A549 (cell line): ENCODE measurements around the gene EIF5AL1. TPM values are rescaled to one million over a fixed set of nuclear protein-coding genes. Genes with fewer than 3 reads are reported as not detected.

Experiments used
- ATAC-seq, 2 experiments: fragments of 200-7000 bp in 1 of 2; fragments of >200 bp in 1 of 2; cut with Nextera tagmentation in 1 of 2; cut with Tn5 transposase in 1 of 2; 3 replicates each; pipeline versions ENCODE4 v1.8.0 to v1.9.1; 2018 to 2020; ENCODE audit warnings: mild to moderate bottlenecking in 1 of 2, moderate library complexity in 1 of 2
- CTCF ChIA-PET: fragments of 300-600 bp; sonication (Branson Sonifier 250); formaldehyde crosslinking; extraction: SDS; loops from one replicate; lab custom pipeline; 2021; ENCODE audit warnings: antibody characterized with exemption, inconsistent platforms; lab: Yijun Ruan, JAX
- POLR2A ChIA-PET: fragments of 350-600 bp; formaldehyde crosslinking; extraction: SDS; loops from one replicate; lab custom pipeline; 2021; ENCODE audit warnings: antibody characterized with exemption, inconsistent platforms; lab: Yijun Ruan, JAX
- DNase-seq, 2 experiments: peaks; one replicate each; pipeline versions ENCODE4 v3.0.0 to v3.0.0-alpha.2; 2011 to 2016; ENCODE audit warnings: low read depth in 1 of 2, low spot score in 1 of 2
- FAIRE-seq: peaks from 2 replicates; lab custom pipeline; 2011; peaks lifted over from hg19 to GRCh38; lab: Jason Lieb, UNC
- H3K27ac ChIP-seq, 2 experiments: fragments of >200 bp; sonication (Bioruptor Twin); formaldehyde crosslinking; 3 replicates each; pipeline ENCODE4 v1.5.1; 2016 to 2017
- H3K4me1 ChIP-seq: fragments of >200 bp; sonication (Bioruptor Twin); formaldehyde crosslinking; 3 replicates; pipeline ENCODE4 v1.6.1; 2016
- H3K4me2 ChIP-seq: fragments of >200 bp; sonication (Bioruptor Twin); formaldehyde crosslinking; 3 replicates; pipeline ENCODE4 v1.6.1; 2016
- H3K4me3 ChIP-seq: fragments of >200 bp; sonication (Bioruptor Twin); formaldehyde crosslinking; 3 replicates; pipeline ENCODE4 v1.5.1; 2016
- H3K9me3 ChIP-seq: fragments of >200 bp; sonication (Bioruptor Twin); formaldehyde crosslinking; 3 replicates; pipeline ENCODE4 v1.6.1; 2016
- EHF ChIP-seq: fragments of 250-450 bp; sonication (Bioruptor Pico); IDR thresholded peaks from 2 replicates; pipeline ENCODE4 v1.5.0; 2020; ENCODE audit warnings: mild to moderate bottlenecking
- FOXS1 ChIP-seq: fragments of 250-450 bp; sonication (Bioruptor Pico); IDR thresholded peaks from 2 replicates; pipeline ENCODE4 v1.5.0; 2020; ENCODE audit warnings: mild to moderate bottlenecking, moderate library complexity
- GATA3 ChIP-seq: IDR thresholded peaks from 2 replicates; pipeline ENCODE4 v1.6.1; 2012; ENCODE audit warnings: borderline replicate concordance
- JUNB ChIP-seq: fragments of >200 bp; sonication (Bioruptor Twin); formaldehyde crosslinking; IDR thresholded peaks from 2 replicates; pipeline ENCODE4 v1.6.1; 2016
- KDM5A ChIP-seq: fragments of 200-600 bp; sonication (generic); IDR thresholded peaks from 2 replicates; pipeline ENCODE4 v1.6.1; 2016; ENCODE audit warnings: antibody characterized with exemption, mild to moderate bottlenecking
- MAFK ChIP-seq: fragments of 450-650 bp; IDR thresholded peaks from 2 replicates; pipeline ENCODE4 v1.6.1; 2014; ENCODE audit not compliant: partially characterized antibody
- MYC ChIP-seq: IDR thresholded peaks from 2 replicates; pipeline ENCODE4 v1.6.1; 2012; ENCODE audit warnings: mild to moderate bottlenecking, inconsistent platforms, low read length, improper control_type of control experiment, borderline replicate concordance
- PHF8 ChIP-seq: fragments of 200-600 bp; sonication (generic); IDR thresholded peaks from 2 replicates; pipeline ENCODE4 v1.6.1; 2016; ENCODE audit warnings: low read depth, mild to moderate bottlenecking, antibody characterized with exemption, moderate library complexity, borderline replicate concordance
- POLR2AphosphoS2 ChIP-seq: conservative IDR thresholded peaks from 2 replicates; pipeline ENCODE4 v1.6.1; 2012; ENCODE audit warnings: low read length, improper control_type of control experiment, inconsistent platforms
- RCOR1 ChIP-seq: fragments of 150-350 bp; IDR thresholded peaks from 2 replicates; pipeline ENCODE4 v1.6.1; 2014; ENCODE audit warnings: antibody characterized with exemption, low read length, low read depth
- SMC3 ChIP-seq: fragments of >200 bp; sonication (Bioruptor Twin); formaldehyde crosslinking; IDR thresholded peaks from 3 replicates; pipeline ENCODE4 v1.6.1; 2018; ENCODE audit warnings: inconsistent platforms
- SREBF2 ChIP-seq: fragments of 450-650 bp; IDR thresholded peaks from 2 replicates; pipeline ENCODE4 v1.6.1; 2014; ENCODE audit warnings: mild to moderate bottlenecking, moderate library complexity
- TFCP2L1 ChIP-seq: fragments of 250-450 bp; sonication (Bioruptor Pico); IDR thresholded peaks from 2 replicates; pipeline ENCODE4 v1.5.0; 2021; ENCODE audit warnings: mild to moderate bottlenecking
- ZC3H11A ChIP-seq: fragments of 450-650 bp; IDR thresholded peaks from 2 replicates; pipeline ENCODE4 v1.6.1; 2014; ENCODE audit warnings: antibody characterized with exemption, mild to moderate bottlenecking
- ZSCAN20 ChIP-seq: fragments of 250-450 bp; sonication (Bioruptor Pico); IDR thresholded peaks from 2 replicates; pipeline ENCODE4 v1.8.0; 2022; ENCODE audit warnings: mild to moderate bottlenecking, moderate library complexity
- WGBS: methylation state at CpG from one replicate; pipeline ENCODE4 v1.1.6; 2017; ENCODE audit errors: missing lambda C conversion rate; 5-methylcytosine and 5-hydroxymethylcytosine counted together
- polyA plus RNA-seq, 4 experiments: library from polyadenylated mRNA; depleted of rRNA in 3 of 4; stranded (reverse); fragments of >200 nt; fragmentation: RNase III in 1 of 4; extraction: RNeasy Plus Mini Kit Qiagen cat#74134 plus additional on column Dnase treatment in 1 of 4; gene quantifications; 2 replicates in 3 of 4; 3 replicates in 1 of 4; pipeline ENCODE4 v1.2.3, GENCODE V29; 2011 to 2017
- TF ChIP-seq, protein P1 (sequence below): fragments of 450-650 bp; IDR thresholded peaks from 2 replicates; pipeline ENCODE4 v1.6.1; 2014; ENCODE audit warnings: antibody characterized with exemption
- TF ChIP-seq, protein P2 (sequence below): fragments of >200 bp; sonication (Bioruptor Twin); formaldehyde crosslinking; IDR thresholded peaks from 3 replicates; pipeline ENCODE4 v1.5.1; 2016
- TF ChIP-seq, protein P3 (sequence below): IDR thresholded peaks from 2 replicates; pipeline ENCODE4 v1.6.1; 2012
- TF ChIP-seq, protein P4 (sequence below): IDR thresholded peaks from 2 replicates; pipeline ENCODE4 v1.6.1; 2012; ENCODE audit warnings: low read depth, borderline replicate concordance
- TF ChIP-seq, protein P5 (sequence below): fragments of >200 bp; sonication (Bioruptor Twin); formaldehyde crosslinking; IDR thresholded peaks from 3 replicates; pipeline ENCODE4 v1.6.1; 2016

EIF5AL1 gene
- polyA plus RNA-seq, 2 of the 4 experiments (the other 2 are of a cell fraction), result 1.7 to 5.7 TPM

DNA sequence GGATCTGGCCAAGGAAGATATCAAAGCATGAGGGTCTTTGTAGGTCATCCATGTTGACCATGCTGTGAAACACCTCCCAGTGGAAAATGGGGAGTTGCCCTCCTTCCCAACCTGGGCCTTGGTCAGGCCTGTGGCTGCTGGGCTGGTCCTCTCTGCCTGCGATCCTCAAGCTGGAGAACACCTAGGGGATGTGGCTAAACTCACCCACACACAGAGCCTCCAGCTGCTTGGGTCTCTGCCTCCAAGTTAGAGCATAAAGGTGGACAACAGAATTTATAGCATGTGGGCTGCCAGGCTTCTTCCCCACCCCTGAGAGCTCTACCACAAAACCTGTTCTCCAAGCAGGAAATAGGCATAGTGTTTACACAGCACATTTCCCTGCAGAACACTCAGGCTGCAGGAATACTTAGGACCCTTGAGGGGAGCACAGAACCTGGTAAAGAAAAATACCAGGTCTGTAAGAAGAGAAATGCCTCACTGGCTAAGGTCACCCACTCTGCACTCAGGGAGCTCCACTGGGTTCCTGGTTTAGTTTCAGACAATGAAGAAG, 47.9 kb downstream of the EIF5AL1 start, which contains the start of gene SFTPA2:
SFTPA2 (minus strand) TSS at position 248 of the 550 bp plus-strand sequence. CDS start 924 bp downstream, outside the sequence.
- FAIRE-seq (no peak), DNase-seq (no peak), ATAC-seq (no peak)
- POLR2A ChIA-PET, result no interaction called here
- no peak for TF ChIP-seq FOXS1 (CRISPR knock-in tag)
- TF ChIP-seq MYC, result no peak
- TF ChIP-seq JUNB, result no peak
- TF ChIP-seq EHF (CRISPR knock-in tag), result no peak
- TF ChIP-seq, protein P1, sequence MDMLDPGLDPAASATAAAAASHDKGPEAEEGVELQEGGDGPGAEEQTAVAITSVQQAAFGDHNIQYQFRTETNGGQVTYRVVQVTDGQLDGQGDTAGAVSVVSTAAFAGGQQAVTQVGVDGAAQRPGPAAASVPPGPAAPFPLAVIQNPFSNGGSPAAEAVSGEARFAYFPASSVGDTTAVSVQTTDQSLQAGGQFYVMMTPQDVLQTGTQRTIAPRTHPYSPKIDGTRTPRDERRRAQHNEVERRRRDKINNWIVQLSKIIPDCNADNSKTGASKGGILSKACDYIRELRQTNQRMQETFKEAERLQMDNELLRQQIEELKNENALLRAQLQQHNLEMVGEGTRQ, result no peak
- TF ChIP-seq ZC3H11A, result no peak
- no peak for TF ChIP-seq GATA3
- TF ChIP-seq, protein P2, sequence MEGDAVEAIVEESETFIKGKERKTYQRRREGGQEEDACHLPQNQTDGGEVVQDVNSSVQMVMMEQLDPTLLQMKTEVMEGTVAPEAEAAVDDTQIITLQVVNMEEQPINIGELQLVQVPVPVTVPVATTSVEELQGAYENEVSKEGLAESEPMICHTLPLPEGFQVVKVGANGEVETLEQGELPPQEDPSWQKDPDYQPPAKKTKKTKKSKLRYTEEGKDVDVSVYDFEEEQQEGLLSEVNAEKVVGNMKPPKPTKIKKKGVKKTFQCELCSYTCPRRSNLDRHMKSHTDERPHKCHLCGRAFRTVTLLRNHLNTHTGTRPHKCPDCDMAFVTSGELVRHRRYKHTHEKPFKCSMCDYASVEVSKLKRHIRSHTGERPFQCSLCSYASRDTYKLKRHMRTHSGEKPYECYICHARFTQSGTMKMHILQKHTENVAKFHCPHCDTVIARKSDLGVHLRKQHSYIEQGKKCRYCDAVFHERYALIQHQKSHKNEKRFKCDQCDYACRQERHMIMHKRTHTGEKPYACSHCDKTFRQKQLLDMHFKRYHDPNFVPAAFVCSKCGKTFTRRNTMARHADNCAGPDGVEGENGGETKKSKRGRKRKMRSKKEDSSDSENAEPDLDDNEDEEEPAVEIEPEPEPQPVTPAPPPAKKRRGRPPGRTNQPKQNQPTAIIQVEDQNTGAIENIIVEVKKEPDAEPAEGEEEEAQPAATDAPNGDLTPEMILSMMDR, result no peak
- TF ChIP-seq ZSCAN20 (CRISPR knock-in tag), result no peak
- no peak for TF ChIP-seq TFCP2L1 (CRISPR knock-in tag)
- TF ChIP-seq SMC3, result no peak
- no peak for TF ChIP-seq RCOR1
- TF ChIP-seq PHF8, result no peak
- WGBS, result 86% methylated on average over 1 of the region's 1 CpG
- H3K27ac ChIP-seq, result no peak within 1 kb of the TSS
- H3K4me2 ChIP-seq, result no peak within 1 kb of the TSS
- H3K4me3 ChIP-seq, result no peak within 1 kb of the TSS
- CTCF ChIA-PET, result interaction anchor here (0.8 to 1.5 kb wide), 4 partner anchors 8 to 369 kb away, joined by 3 read pairs; no protein-coding TSS in a partner anchor
- H3K9me3 ChIP-seq, result no peaks in the 10 kb centered on the region
- no peaks in the 10 kb centered on the region for H3K4me1 ChIP-seq

DNA sequence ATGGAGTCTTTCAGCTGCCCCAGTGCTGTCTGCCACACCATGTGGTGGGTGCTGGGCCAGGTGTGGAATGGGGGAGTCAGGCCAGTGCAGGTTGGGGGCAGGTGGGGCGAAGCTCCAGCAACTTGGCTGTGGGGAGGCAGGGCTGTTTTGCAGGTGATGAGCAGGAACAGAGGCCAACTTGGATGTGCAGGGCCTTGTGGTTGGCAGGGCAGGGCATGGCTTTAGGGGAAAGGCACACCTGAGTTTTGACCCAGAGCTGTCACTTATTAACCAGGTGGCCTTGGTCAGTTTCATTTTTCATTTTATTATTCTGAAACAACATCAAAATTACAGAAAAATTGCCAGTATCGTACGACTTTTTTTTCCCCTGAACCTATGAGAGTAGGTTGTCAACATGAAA, 48.9 kb downstream of the EIF5AL1 start:
- WGBS, result 35% methylated on average over 3 of the region's 3 CpGs
- Histone ChIP-seq H3K27ac (no peak overlapping the region), H3K4me1 (no peaks in the 10 kb centered on the region), H3K4me2 (no peak overlapping the region), H3K9me3 (no peaks in the 10 kb centered on the region), H3K4me3 (no peak overlapping the region)
- ATAC-seq (no peak), DNase-seq (no peak), FAIRE-seq (no peak)
- no peak for TF ChIP-seq GATA3
- TF ChIP-seq SMC3, result no peak
- TF ChIP-seq KDM5A, result no peak
- TF ChIP-seq, protein P3, sequence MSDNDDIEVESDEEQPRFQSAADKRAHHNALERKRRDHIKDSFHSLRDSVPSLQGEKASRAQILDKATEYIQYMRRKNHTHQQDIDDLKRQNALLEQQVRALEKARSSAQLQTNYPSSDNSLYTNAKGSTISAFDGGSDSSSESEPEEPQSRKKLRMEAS, result no peak
- TF ChIP-seq, protein P4, sequence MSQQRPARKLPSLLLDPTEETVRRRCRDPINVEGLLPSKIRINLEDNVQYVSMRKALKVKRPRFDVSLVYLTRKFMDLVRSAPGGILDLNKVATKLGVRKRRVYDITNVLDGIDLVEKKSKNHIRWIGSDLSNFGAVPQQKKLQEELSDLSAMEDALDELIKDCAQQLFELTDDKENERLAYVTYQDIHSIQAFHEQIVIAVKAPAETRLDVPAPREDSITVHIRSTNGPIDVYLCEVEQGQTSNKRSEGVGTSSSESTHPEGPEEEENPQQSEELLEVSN, result no peak
- TF ChIP-seq, protein P5, sequence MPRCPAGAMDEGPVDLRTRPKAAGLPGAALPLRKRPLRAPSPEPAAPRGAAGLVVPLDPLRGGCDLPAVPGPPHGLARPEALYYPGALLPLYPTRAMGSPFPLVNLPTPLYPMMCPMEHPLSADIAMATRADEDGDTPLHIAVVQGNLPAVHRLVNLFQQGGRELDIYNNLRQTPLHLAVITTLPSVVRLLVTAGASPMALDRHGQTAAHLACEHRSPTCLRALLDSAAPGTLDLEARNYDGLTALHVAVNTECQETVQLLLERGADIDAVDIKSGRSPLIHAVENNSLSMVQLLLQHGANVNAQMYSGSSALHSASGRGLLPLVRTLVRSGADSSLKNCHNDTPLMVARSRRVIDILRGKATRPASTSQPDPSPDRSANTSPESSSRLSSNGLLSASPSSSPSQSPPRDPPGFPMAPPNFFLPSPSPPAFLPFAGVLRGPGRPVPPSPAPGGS, result no peak
- TF ChIP-seq SREBF2, result no peak
- TF ChIP-seq MAFK, result no peak
- TF ChIP-seq POLR2AphosphoS2, result no peak
- ChIA-PET POLR2A (no interaction called here), CTCF (interaction anchor here (0.8 to 1.3 kb wide), 3 partner anchors 9 to 187 kb away, joined by 3 read pairs; no protein-coding TSS in a partner anchor)
